Epithelial cell of proximal tubule (primary cell): ENCODE data around the gene SGSH. TPM values are rescaled to one million over a fixed set of nuclear protein-coding genes. Genes with fewer than 3 reads are reported as not detected.

Source experiments
- DNase-seq: peaks from one replicate; pipeline ENCODE4 v3.0.0-alpha.2; 2011; ENCODE audit warnings: low read depth
- H3K4me3 ChIP-seq: 2 replicates; pipeline ENCODE4 v1.5.1; 2011; ENCODE audit warnings: low read depth, mild to moderate bottlenecking, low read length
- total RNA-seq: library from RNA; depleted of rRNA; stranded (reverse); fragments of >200 nt; gene quantifications from 2 replicates; pipeline ENCODE4 v1.2.3, GENCODE V29; 2015
- TF ChIP-seq, protein P1 (sequence below): conservative IDR thresholded peaks from 2 replicates; pipeline ENCODE4 v1.5.1; 2012; ENCODE audit warnings: low read depth, mild to moderate bottlenecking, low read length

The SGSH gene
- total RNA-seq, 1 donor from 2014 or later = 24.2 TPM

DNA sequence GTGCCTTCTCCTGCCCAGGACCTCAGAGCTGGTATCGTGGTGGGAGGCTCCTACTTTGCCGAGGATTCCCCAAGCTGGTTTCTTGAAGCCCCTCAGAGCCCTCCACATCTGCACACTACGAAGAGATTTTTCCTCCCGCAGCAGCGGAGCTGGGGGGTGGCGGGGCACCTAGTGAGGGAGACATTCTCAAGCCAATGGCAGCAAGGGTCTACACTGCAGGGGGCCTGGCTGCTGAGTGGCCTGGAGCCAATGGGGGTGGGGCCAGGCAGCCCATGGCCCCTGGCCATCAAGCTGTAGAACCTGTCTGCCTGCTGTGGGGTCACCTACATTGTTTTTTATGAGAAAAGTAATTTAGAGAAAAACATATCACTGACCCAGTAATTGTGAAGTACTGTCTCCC is 5.1 kb upstream of the SGSH start:
- H3K4me3 ChIP-seq = no peak overlapping the region
- TF ChIP-seq, protein P1, sequence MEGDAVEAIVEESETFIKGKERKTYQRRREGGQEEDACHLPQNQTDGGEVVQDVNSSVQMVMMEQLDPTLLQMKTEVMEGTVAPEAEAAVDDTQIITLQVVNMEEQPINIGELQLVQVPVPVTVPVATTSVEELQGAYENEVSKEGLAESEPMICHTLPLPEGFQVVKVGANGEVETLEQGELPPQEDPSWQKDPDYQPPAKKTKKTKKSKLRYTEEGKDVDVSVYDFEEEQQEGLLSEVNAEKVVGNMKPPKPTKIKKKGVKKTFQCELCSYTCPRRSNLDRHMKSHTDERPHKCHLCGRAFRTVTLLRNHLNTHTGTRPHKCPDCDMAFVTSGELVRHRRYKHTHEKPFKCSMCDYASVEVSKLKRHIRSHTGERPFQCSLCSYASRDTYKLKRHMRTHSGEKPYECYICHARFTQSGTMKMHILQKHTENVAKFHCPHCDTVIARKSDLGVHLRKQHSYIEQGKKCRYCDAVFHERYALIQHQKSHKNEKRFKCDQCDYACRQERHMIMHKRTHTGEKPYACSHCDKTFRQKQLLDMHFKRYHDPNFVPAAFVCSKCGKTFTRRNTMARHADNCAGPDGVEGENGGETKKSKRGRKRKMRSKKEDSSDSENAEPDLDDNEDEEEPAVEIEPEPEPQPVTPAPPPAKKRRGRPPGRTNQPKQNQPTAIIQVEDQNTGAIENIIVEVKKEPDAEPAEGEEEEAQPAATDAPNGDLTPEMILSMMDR = no peak
- no peak for DNase-seq

GRCh38 chr17:80224683-80225082 is 4.5 kb upstream of the SGSH start:
- TF ChIP-seq, protein P1 = no peak
- H3K4me3 ChIP-seq = no peak overlapping the region
- no peak for DNase-seq

GRCh38 chr17:80223838-80224497 is 3.8 kb upstream of the SGSH start:
- TF ChIP-seq, protein P1 = no peak
- no peak for DNase-seq
- no peak overlapping the region for H3K4me3 ChIP-seq

DNA sequence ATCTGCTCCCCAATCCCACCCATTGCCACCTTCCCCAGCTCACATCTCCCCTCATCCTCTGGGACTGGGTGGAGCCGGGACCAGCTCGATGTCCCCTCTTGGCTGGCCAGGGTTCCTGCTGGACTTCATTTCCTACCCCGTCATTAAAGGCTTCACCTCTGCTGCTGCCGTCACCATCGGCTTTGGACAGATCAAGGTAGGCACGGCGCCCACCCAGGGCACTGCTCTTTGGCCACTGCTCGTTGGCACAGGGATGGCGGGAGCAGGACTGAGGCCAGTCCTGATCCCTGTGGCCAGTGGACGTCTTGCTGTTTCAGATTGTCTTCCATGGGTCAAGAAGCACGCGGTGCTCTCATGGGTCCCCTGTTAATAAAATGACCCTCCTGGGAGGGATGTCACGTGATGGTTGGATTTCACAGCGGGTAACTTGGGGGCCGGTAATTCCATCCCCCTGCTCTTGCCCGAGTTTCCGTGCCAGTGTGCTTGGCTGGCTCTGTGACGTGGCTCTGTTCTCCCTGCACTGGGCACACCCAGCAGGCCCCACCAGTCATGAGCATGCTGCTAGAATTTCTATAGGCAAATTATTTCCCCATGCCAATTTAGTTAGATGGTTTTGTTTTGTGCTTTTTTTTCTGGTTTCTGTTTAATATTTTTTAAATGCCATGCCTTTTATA is 3.1 kb upstream of the SGSH start:
- no peak overlapping the region for H3K4me3 ChIP-seq
- no peak for DNase-seq
- TF ChIP-seq, protein P1 = no peak

GRCh38 chr17:80222376-80223141 is 2.4 kb upstream of the SGSH start:
- TF ChIP-seq, protein P1 = no peak
- no peak for DNase-seq

DNA sequence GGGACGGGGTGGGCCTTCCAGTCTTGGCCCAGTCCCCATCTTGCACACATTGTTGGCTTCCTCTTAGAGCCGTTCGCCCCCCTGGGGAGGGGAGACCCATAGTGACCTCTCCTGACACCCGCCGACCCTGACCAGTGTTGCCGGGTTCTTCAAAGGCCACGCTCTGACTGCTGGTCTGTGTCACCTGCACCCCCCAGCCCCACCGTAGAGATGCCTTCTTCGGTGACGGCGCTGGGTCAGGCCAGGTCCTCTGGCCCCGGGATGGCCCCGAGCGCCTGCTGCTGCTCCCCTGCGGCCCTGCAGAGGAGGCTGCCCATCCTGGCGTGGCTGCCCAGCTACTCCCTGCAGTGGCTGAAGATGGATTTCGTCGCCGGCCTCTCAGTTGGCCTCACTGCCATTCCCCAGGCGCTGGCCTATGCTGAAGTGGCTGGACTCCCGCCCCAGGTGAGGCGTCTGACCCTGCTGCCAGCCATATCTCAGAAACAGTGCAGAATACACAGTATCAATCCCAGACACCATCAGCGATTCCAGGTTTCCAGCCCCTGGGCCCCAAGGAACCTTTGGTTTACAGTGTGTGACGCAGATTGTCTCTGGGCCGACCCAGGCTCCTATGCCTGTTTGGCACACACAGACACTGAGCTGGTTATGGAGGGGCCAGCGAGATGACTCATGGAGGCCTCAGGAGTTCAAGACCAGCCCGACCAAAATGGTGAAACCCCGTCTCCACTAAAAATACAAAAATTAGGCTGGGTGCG is 1.4 kb upstream of the SGSH start:
- peak overlapping the region; percentile 71 for H3K4me3 ChIP-seq
- TF ChIP-seq, protein P1 = no peak
- DNase-seq = no peak

More at GRCh38 chr17:80222376-80223141, 2.4 kb upstream of the SGSH start:
- H3K4me3 ChIP-seq = no peak overlapping the region
